KOPT-K1 (cell line): ENCODE measurements around the gene MAGEA2B.
"Not testable (repeated sequence)": the region's sequence is repeated elsewhere in the genome, so short reads cannot be mapped to it uniquely, and the experiment has no call there.

Experiments used
- H3K27ac ChIP-seq: fragments of 200-600 bp; sonication (generic); 2 replicates; pipeline ENCODE4 v1.5.1; 2016; ENCODE audit warnings: antibody characterized with exemption, mild to moderate bottlenecking, low read depth, low read length; ENCODE audit not compliant: poor library complexity, severe bottlenecking
- H3K36me3 ChIP-seq: fragments of 200-600 bp; sonication (generic); 2 replicates; pipeline ENCODE4 v1.5.1; 2017; ENCODE audit warnings: antibody characterized with exemption, mild to moderate bottlenecking, low read length, moderate library complexity; ENCODE audit not compliant: insufficient read depth
- H3K9me3 ChIP-seq: fragments of 200-600 bp; sonication (generic); 2 replicates; pipeline ENCODE4 v1.5.1; 2017; ENCODE audit warnings: antibody characterized with exemption, low read length, mild to moderate bottlenecking; ENCODE audit not compliant: insufficient read depth, poor library complexity, severe bottlenecking

The MAGEA2B gene

DNA sequence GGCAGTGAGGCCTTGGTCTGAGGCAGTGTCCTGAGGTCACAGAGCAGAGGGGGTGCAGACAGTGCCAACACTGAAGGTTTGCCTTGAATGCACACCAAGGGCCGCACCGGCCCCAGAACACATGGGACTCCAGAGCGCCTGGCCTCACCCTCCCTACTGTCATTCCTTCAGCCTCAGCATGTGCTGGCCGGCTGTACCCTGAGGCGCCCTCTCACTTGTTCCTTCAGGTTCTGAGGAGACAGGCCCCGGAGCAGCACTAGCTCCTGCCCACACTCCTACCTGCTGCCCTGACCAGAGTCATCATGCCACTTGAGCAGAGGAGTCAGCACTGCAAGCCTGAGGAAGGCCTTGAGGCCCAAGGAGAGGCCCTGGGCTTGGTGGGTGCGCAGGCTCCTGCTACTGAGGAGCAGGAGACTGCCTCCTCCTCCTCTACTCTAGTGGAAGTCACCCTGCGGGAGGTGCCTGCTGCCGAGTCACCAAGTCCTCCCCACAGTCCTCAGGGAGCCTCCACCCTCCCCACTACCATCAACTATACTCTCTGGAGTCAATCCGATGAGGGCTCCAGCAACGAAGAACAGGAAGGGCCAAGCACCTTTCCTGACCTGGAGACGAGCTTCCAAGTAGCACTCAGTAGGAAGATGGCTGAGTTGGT is 21.6 kb downstream of the MAGEA2B start:
- no peak overlapping the region for H3K27ac ChIP-seq
- H3K36me3 ChIP-seq: no peaks in the 10 kb centered on the region
- H3K9me3 ChIP-seq: no peaks in the 10 kb centered on the region

GRCh38 chrX:152736528-152736927 is 22.1 kb downstream of the MAGEA2B start:
- not testable (repeated sequence) for H3K36me3 ChIP-seq, H3K9me3 ChIP-seq, H3K27ac ChIP-seq

- H3K36me3 ChIP-seq: no peaks in the 10 kb centered on the region
- no peak overlapping the region for H3K27ac ChIP-seq
- no peaks in the 10 kb centered on the region for H3K9me3 ChIP-seq
Measured at GRCh38 chrX:152738560-152738959, 24.1 kb downstream of the MAGEA2B start.

DNA sequence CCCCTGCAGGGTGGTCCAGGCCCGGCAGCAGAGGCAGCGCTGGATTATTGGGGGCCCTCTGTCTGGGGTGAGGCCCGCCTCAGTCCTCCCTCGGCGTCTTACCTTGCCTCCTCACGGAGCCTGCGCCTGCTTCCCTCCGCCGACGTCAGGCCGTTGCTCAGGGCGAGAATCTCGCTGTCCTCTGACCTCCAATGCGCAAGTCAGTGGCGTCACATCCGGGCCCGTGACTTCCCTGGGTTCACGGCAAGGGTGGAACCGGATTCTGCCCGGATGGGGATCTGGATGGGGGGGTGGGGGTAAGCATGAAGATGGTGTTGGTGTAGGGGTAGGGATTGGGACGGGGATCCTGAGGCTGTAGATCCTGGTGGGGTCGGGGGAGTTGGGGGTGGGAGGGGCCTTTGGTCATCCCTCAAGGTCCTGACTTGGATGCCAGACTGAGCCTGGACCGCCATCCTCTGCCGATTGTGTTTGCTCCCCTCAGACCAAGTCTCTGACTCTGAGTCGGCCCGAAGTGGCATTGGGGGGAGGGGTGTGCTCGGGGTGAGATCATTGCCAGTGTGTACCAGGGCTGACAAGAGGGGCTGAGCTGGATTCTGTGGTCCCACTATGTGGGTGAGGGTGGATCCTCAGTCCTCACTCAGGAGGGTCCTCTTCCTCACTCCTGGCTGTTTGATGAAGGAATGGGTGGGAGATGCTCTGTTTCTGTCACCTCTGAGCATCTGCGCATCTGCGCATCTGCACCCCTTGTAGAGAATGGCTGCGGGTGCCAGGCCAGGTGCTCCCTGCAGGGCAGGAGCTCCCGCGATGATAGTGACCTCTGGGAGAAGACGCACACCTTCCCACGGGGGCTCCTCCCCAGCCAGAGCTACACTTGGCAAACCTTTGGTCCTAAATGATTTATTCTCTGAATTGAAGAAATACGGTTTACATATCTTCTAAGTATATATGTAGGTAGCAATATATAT is 39.5 kb downstream of the MAGEA2B start, which contains the start of gene MAGEA2:
Gene MAGEA2 (minus strand): TSS at position 157 of the 965 bp plus-strand sequence. CDS start 2,479 bp downstream, outside the sequence.
- not testable (repeated sequence) for H3K27ac ChIP-seq, H3K9me3 ChIP-seq, H3K36me3 ChIP-seq

DNA sequence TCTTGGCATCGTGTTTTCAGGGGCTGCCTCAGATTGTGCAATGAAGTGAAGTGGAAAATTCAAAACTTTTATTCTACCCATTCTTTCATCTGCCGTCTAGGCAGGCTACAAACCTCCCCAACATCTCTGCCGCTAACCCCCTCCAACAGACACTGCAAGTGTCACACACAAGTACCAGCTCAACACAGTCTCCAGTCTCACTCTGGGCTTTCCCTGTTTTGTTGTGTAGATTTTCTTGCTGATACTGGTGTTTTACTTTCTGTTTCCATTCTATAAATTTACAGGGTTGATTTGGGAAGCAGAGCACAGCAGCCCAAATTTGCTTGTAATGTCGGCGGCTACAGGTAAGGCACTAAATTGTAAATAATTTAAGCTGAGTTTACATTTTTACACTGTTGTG is 40.4 kb downstream of the MAGEA2B start:
- not testable (repeated sequence) for H3K27ac ChIP-seq, H3K9me3 ChIP-seq, H3K36me3 ChIP-seq

DNA sequence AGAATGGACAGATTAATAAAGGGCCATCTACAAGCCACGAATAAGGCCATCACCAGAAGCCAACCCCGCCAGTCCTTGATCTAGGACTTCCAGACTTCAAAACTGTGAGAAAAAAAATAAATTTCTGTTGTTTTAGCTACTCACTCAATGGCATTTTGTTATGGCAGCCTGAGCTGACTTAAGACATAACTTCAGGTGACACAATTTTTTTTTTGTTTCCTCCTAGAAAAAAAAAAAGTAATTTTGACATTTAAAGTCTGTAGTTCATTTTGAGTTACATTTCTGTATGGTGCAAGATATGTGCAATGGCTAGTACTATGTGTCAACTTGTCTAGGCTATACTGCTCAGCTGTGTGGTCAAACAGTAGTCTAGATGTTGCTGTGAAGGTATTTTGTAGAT is 44.5 kb downstream of the MAGEA2B start, which contains the start of gene CSAG3:
Gene CSAG3 (plus strand): TSS at position 301 of the 400 bp plus-strand sequence.
- not testable (repeated sequence) for H3K27ac ChIP-seq, H3K9me3 ChIP-seq, H3K36me3 ChIP-seq

DNA sequence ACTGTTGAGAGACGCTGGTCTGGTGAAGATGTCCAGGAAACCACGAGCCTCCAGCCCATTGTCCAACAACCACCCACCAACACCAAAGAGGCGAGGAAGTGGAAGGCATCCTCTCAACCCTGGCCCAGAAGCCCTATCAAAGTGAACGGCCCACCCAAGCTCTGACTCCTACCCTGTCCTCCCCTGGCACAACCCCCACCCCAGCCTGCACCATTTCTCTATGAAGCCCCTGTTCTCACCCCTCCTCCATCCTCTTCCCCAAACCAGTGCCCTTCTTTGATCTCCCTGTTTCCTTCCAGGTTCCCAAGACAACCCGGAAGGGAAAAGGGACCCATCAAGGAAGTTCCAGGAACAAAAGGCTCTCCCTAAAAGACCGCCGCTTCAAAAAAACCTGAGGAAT is 45.1 kb downstream of the MAGEA2B start:
- H3K36me3 ChIP-seq, H3K27ac ChIP-seq, H3K9me3 ChIP-seq: not testable (repeated sequence)

DNA sequence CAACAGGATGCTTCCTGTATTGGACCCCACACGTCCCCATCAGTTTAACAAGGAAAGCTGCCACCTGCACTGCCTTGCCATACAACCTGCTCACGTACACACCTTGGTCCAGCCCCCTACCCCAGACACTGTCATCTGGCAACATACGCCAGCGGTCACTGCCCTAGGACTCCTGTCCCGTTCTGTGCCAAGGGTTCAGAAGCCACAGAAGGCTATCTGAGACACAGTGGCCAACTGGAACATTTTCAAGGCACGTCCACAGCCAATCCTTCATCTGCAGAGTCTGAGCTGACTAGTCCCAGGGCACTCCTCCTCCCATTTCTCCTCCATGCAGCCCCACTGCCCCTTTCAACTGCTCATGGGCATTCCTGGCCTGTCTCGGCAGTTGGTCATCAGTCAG is 47.2 kb downstream of the MAGEA2B start:
- H3K27ac ChIP-seq, H3K36me3 ChIP-seq, H3K9me3 ChIP-seq: not testable (repeated sequence)

- H3K27ac ChIP-seq, H3K9me3 ChIP-seq, H3K36me3 ChIP-seq: not testable (repeated sequence)
Measured at GRCh38 chrX:152766562-152766961, 52.1 kb downstream of the MAGEA2B start.
